ENCODE results near the gene PLEKHG4B.
"Not testable (repeated sequence)": the region's sequence is repeated elsewhere in the genome, so short reads cannot be mapped to it uniquely, and the experiment has no call there.

PLEKHG4B gene

GRCh38 chr5:189976-190365 is 98.0 kb downstream of the PLEKHG4B start:
- DNase-seq = no peak

- DNase-seq = peak; percentile 56
Measured at GRCh38 chr5:190366-191035, 98.5 kb downstream of the PLEKHG4B start.

DNA sequence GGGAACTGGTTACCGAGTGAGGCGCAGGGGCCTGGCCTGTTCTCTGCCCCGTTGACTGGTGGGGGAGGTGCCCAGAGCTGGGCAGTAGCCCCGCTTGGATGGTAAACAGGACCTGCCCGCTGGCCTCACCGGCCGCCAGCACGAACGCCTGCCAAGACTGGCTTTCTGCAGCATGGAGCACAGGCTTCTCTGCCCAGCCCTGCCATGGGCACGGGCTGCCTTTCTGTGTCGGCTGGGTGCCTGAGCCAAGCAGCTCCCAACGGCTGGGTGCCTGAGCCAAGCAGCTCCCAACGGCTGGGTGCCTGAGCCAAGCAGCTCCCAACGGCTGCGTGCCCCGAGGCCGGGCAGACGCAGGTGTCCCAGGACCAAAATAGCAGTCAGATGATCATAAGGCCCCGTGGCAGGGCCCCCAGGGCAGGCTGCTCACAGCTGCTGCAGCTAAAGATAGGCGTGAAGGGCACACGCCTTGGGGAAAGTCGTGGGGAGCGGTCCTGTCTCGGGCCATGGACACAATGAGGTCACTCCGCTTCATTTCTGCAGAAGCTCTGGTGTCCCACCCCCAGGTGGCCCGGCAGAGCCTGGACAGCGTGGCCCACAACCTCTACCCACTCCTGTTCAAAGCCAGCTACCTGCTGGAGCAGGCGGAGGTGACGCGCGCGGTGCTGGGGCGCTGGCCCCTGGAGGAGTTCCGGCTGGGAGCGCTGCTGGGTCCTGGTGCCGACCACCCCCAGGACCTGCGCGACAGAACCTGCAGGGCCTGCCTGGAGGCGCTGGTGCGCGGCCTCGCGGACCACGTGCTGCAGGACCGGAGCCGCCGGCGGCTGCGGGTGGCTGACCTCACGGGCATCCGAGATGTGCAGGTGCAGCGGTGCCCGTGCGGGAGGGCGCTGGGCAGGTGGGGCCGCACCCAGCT is 99.3 kb downstream of the PLEKHG4B start, which contains the start of gene LRRC14B:
TSS of gene LRRC14B (plus strand) at position 460 of the 913 bp plus-strand sequence. CDS start at position 504, 44 bp downstream.
- DNase-seq = peak; percentile 96

GRCh38 chr5:191949-192690 is 100.2 kb downstream of the PLEKHG4B start:
- no peak for DNase-seq

- no peak for DNase-seq
Measured at GRCh38 chr5:192691-192969, 100.7 kb downstream of the PLEKHG4B start.

DNA sequence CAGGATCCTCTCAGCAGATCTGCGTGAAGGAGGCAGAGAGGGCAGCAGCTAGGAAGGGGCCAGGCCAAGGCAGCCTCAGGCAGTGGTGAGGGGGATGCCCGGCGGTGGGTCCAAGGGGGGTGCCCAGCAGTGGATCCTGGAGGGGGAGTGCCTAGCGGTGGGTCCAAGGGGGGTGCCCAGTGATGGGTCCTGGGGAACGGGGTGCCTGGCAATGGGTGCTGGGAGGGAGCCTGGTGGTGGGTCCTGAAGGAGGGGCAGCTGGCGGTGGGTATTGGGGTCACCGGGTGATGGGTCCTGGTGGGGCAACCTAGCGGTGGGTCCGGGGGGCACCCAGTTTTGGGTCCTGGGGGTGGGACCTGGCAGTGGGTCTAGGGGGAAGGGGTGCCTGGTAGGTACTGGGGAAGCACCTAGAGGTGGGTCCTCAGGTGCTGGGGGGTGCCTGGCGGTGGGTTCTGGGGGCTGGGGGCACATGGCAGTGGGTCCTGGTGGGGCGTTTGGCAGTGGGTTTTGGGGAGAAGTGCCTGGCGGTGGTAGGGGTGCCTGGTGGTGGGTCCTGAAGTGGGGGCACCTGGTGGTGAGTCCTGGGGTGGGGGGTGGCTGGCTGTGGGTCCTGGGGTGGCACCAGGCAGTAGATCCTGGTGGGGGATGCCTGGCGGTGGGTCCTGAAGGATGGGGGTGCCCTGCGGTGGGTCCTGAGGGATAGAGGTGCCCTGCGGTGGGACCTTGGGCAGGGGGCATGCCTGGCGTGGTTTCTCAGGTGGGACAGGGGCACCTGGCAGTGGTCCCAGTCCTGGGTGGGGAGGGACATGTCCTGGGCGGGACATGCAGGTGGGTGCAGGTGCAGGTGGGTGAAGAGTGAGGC is 101.2 kb downstream of the PLEKHG4B start:
- no peak for DNase-seq

DNA sequence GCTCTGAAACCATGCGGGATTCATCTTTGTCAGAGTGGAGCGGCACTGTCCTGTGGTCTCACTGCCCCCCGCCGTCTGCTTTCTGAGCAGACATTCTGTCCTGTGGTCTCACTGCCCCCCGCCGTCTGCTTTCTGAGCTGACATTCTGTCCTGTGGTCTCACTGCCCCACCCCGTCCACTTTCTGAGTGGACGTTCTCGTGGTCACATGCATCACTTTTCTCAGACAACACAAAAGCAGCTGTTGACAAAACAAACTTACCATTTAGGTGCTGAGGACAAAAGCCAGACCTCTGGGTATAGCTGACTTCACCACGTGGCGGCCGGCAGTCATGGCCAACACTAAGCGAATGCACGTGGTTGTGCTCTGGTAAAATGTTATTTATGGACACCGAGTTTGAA is 102.1 kb downstream of the PLEKHG4B start:
- no peak for DNase-seq

- DNase-seq = no peak
Measured at GRCh38 chr5:194603-195209, 102.7 kb downstream of the PLEKHG4B start.

DNA sequence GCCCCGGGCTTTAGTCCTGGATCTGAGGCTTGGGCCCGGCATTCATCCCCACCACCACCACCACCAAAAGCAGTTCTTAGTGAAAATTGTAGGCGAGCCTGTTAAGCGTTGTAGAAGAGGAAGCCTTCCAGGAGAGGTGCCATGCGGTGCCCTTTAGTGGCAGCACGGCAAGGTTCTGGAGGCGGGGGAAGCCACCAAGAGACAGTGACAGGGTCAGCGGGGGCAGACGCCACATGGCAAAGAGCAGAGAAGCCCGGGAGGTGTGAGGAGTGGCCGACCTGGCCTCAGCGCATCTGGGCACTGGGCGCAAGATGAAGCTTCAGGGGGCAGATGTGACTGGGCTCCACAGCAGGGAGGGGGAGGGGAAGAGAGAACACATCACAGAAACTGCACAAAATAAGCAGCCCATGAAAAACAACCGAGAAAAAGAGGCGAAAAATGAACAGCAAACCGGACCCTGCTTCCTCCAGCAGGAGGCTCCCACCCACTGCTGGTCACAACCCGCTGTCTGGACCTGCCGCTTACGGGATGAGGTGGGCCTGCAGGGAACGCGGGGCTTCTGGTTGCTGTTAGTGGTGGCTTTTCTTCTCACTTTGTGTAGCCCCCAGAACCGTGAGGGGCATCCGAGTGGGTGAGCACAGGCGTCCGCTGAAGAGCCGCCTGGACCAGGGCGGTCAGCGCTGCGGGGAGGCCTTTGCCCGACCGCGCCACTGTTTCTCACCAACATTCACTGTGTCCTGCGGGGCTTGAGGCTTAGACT is 103.6 kb downstream of the PLEKHG4B start:
- DNase-seq = no peak

GRCh38 chr5:196350-196749 is 104.4 kb downstream of the PLEKHG4B start:
- no peak for DNase-seq

DNA sequence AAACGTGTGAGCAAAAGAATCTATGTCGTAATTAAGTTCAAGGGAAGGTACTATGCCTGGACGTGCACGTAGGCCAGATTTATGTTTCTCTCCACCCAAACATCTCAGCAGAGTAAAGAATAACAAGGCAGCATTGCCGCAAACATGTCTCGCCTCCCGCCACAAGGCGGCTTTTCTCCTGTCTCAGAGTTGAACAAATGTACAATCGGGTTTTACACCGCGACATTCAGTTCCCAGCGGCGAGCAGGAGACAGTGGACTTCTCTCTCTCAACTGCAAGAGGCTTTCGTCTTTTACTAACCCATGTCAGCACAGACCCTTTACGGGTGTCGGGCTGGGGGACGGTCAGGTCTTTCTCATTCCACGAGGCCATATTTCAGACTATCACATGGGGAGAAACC is 105.1 kb downstream of the PLEKHG4B start:
- DNase-seq = not testable (repeated sequence)

DNA sequence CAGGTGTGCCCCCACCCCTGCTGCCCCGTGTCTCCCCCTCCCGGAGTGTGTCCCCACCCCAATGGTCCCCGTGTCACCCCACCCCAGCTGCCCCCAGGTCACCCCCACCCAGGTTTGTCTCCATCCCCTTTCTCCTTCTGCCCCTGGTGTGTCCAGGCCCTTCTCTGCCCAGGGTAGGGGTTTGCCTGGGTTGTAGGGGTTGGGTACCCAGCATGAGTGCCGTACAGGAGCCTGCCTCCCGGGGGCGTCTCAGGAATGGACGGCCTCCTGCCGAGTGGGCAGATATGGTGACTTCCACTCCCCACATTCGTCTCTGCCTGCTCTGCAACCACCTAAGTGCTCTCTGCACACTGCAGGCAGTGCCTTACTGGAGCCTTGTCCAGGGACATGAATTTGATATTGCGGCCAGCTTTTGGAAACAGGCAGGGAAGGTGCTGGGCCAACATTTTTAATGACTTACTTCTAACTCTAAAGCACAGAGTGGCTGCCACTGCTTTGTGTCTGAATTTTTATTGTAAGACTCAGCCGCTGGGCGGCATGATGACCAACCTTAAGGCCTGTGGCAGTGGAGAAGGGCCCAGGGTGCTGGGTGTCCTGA is 106.0 kb downstream of the PLEKHG4B start:
- DNase-seq = no peak

- no peak for DNase-seq
Measured at GRCh38 chr5:198516-199196, 106.7 kb downstream of the PLEKHG4B start.

DNA sequence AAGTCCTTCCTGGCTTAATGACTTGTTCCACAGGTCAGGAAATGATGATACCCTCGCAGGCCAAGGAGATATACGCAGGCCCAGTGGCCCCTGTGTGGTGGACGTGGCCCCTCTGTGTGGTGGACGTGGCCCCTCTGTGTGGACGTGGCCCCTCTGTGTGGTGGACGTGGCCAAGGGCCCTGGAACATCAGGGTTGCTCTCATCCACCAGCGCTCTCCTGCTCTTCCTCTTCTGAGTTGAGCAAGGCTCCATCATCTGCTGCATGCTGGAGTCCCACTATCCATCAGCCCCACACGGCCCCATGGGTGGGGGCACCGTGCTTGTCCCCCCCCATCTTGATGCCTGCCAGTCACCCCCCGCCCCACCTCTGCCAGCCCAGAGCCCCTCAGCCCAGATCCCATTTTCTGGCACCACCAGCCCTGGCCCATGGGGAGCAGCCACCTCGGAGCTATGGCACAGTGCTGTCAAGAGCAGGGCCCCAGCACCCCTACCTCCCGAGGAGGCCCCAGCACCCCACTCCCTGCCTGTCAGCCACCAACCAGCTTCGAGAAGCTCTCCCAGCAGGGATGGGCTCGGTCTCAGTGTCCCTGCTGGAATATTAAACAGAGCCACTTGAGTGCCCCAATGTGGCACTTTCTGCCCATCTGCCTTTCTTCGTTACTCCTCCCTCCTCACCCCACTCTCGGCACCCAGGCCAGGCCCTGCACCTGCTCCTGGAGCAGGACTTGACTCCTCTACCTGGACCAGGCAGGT is 107.4 kb downstream of the PLEKHG4B start:
- DNase-seq = no peak

- DNase-seq = no peak
Measured at GRCh38 chr5:199950-200645, 108.1 kb downstream of the PLEKHG4B start.

DNA sequence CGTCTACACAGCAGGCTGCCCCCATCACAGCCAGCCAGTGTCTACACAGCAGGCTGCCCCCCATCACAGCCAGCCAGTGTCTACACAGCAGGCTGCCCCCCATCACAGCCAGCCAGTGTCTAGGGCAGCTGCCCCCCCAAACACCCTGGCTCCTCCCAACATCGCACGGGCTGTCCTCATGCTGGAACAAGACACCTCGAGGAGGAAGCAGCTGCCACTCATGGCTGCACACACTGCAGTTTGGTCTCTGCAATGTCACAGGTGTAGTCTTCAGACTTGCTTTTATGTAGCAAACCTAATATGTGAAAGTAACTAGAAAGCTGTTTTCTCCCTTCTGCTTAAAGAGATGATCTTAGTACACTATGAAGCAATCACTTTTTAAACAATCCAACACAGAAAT is 109.0 kb downstream of the PLEKHG4B start:
- no peak for DNase-seq

DNA sequence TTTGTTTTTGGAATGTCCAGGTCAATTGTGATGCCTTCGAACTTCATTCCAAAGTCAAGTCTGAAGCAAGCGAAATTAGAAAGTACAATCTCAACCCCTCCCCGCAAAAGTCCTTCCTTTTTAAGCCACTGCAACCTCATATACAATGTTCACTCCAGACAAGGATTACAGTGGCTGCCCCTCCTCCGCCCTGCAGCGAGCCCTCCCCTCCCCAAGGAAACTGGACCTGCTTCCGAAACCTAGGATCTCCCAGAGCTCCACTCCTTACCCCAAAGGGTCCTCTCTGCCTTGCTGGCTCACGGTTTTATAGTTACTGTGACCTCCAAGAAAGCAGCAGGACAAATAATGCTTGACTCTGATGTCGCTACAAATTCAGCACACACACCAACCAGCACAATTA is 109.7 kb downstream of the PLEKHG4B start:
- DNase-seq = no peak

GRCh38 chr5:203246-203930 is 111.4 kb downstream of the PLEKHG4B start:
- DNase-seq = no peak

Data from RPMI8226 (cell line).